ENCODE data around the gene TMEM181. TPM values are rescaled to one million over a fixed set of nuclear protein-coding genes. Genes with fewer than 3 reads are reported as not detected.

Gene TMEM181
- total RNA-seq, 1 donor from 2014 or later: 20.1 TPM

Small RNA genes lying within 50 kb of the gene (small RNA-seq; reads per million reads assigned to genes)
- not detected for gene MIR7161 (ENCODE audit: low replicate concordance)

Other genes starting within 250 kb of the TMEM181 start
- gene TULP4, start 247.6 kb upstream of the TMEM181 start, total RNA-seq: 135 TPM
- gene DYNLT1, start 84.7 kb downstream of the TMEM181 start, total RNA-seq: 35.2 TPM
- gene SYTL3, start 90.0 kb downstream of the TMEM181 start, total RNA-seq: 2.7 TPM

Measured in skin of body (tissue), 2 donors.